Activated effector memory CD4-positive, alpha-beta T cell treated with Interleukin-2 at 50 U/mL for 16 hours (primary cell): ENCODE data around the gene MTOR.
"Not testable (repeated sequence)": the region's sequence is repeated elsewhere in the genome, so short reads cannot be mapped to it uniquely, and the experiment has no call there.

Experiments
- DNase-seq: peaks from one replicate; pipeline ENCODE4 v3.0.0-alpha.2; 2020

The MTOR gene

GRCh38 chr1:11214698-11215380 lies 47.5 kb downstream of the MTOR start:
- DNase-seq, result no peak

GRCh38 chr1:11211925-11212587 lies 50.3 kb downstream of the MTOR start:
- DNase-seq, result no peak

- no peak for DNase-seq
These were observed 50.9 kb downstream of the MTOR start for GRCh38 chr1:11211461-11211860.

- no peak for DNase-seq
These were observed 54.3 kb downstream of the MTOR start for GRCh38 chr1:11207898-11208611.

GRCh38 chr1:11204396-11205190 lies 57.8 kb downstream of the MTOR start:
- DNase-seq, result no peak

DNA sequence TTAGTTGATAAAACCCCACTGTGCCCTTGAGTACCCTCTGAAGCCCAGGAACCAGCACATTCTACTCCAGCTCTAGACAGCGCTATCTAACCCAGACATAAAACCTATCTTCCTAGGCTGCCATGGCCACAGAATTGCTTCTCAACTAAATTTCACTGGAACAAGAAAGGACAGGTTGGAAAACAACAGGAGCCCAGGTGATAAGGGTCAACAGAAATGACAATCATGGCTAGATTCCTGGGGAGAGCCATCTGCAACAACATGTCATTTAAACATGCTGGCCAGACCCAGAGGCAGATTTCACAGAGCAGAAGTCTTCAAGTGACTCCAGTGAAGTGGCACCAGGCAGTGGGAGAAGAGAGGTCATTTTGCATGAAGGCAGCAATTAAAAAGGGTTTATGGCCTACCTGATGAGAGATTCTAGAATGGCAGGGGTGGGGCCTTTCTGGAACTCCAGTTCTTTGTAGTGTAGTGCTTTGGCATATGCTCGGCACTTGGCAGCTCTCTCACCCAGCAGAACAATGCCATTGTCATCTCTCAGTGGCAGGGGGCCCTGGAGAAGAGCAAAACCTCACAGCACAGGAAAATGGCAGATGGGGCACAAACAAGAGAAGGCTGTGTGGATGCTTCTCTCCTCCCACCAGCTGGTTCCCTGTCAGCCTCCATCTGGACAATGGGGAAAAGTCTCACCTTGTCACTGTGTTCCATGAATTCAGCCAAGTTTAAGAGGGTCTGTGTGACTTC lies 63.3 kb downstream of the MTOR start:
- no peak for DNase-seq

- DNase-seq, result no peak
These were observed 64.1 kb downstream of the MTOR start for GRCh38 chr1:11198257-11198656.

DNA sequence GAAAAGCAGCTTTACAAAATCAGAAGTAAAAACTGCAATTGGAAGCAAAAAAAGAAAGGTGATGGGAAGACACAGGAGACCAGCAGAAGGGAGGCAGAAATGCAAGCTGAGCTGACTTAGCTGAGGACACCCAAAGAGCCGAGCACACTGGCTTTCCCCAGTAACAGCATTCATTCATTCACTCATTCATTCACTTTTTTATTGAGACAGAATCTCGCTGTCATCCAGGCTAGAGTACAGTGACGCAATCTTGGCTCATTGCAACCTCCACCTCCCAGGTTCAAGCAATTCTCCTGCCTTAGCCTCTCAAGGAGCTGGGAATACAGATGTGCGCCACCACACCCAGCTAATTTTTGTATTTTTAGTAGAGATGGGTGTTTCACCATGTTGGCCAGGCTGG lies 65.0 kb downstream of the MTOR start:
- DNase-seq, result no peak

GRCh38 chr1:11196945-11197344 lies 65.4 kb downstream of the MTOR start:
- no peak for DNase-seq

DNA sequence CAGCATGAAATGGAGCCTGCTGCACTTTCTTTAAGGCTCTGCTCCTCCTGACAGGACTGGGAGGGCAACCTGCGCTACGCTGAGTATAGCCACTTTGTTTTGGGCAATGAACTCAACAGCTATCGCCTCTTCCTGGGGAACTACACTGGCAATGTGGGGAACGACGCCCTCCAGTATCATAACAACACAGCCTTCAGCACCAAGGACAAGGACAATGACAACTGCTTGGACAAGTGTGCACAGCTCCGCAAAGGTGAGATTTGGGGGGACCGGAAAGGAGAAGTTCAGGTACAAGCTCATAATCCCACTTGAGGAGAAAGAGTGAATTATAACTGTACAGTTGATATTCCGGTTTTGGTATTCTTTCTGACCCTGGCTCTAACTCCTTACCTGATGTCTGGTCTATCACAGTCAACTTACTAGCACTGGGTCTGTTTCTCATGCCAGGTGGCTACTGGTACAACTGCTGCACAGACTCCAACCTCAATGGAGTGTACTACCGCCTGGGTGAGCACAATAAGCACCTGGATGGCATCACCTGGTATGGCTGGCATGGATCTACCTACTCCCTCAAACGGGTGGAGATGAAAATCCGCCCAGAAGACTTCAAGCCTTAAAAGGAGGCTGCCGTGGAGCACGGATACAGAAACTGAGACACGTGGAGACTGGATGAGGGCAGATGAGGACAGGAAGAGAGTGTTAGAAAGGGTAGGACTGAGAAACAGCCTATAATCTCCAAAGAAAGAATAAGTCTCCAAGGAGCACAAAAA lies 67.8 kb downstream of the MTOR start:
- DNase-seq, result no peak

- DNase-seq, result no peak
These were observed 69.0 kb downstream of the MTOR start for GRCh38 chr1:11193376-11193775.

GRCh38 chr1:11188858-11189451 lies 73.4 kb downstream of the MTOR start, which contains the start of gene ANGPTL7:
Gene ANGPTL7, plus strand, starts transcription at chr1:11189355. Its CDS starts 225 bp downstream, at chr1:11189580.
- DNase-seq, result no peak

DNA sequence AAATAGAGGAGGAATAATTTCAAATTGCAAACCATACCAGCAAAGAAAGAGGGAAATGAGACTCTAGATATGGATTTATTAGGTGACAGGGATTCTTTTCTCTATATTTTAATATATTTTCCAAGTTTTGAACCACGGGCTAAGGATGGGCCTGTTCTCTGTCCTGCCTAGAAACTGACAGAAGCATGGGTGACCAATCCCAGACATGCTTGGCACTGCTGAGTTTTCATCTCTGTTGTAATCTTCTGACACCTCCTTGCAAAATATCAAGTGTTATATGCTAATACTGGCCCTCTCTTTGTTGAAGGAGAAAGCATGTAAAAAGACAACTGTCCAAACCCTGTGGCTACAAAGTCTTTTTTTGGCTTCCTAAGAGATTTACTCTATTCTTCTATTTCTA lies 74.0 kb downstream of the MTOR start:
- no peak for DNase-seq

- DNase-seq, result no peak
These were observed 74.4 kb downstream of the MTOR start for GRCh38 chr1:11187931-11188330.

DNA sequence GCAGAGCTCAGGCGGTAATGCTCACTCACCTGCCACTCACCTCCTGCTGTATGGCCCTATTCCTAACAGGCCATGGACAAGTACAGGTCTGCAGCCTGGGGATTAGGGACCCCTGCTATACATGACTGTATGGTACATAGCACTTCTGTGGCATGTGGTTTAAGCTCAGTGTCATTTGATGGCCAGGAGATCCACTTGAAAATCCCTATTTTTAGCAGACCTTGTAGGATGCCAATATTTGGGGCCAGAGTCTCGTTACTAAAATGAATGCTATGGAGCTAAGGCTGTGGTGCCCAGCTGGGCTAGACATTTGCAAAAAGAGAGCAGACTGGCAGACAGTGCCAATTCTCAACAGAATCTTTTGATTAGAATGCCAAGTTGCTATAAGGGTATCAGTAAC lies 74.9 kb downstream of the MTOR start:
- DNase-seq, result no peak

DNA sequence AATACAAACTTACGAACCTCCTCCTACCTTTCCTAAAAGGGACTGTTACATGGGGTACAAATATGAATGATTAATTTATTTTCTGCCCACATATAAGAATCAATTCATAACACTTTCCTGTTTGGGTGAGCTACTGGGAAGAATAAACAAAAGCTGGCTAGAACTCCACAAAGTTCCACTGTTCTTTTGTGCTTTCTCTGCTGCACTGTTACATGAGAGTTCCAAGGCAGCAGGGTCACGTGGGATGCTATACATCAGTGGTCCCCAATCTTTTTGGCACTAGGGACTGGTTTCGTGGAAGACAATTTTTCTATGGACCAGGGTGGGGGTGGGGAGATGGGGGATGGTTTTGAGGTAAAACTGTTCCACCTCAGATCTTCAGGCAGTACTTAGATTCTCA lies 75.4 kb downstream of the MTOR start:
- DNase-seq, result no peak

- DNase-seq, result no peak
These were observed 77.4 kb downstream of the MTOR start for GRCh38 chr1:11184973-11185372.

- no peak for DNase-seq
These were observed 79.5 kb downstream of the MTOR start for GRCh38 chr1:11182884-11183283.

DNA sequence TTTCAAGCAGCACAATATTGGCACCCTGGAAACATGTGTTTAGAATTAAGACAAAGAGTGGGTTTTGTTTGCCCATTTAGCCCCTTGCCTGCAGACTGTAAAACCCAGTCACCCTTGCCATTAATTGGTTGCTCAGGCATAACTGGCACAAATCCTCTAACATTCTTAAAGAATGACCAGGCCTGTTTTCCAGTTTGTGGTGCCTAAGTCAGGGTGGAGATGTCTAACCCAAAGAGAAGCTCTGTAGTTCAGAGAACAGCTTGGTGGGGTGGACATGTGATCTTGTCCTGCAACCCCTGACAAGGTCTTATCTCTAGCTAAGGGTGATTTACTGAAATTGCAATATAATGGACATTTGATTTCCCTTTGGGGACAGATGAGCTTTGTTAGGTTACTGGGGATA lies 82.0 kb downstream of the MTOR start:
- DNase-seq, result no peak

GRCh38 chr1:11179749-11180148 lies 82.6 kb downstream of the MTOR start:
- DNase-seq, result not testable (repeated sequence)

GRCh38 chr1:11179125-11179524 lies 83.2 kb downstream of the MTOR start:
- DNase-seq, result no peak
